Activated naive CD8-positive, alpha-beta T cell treated with anti-CD3 and anti-CD28 coated beads, Interleukin-2, amount 10 ng/mL, durations not matched to agents 7 days and 5 days (primary cell): ENCODE measurements around the gene ENTPD2. TPM values are rescaled to one million over a fixed set of nuclear protein-coding genes. Genes with fewer than 3 reads are reported as not detected.

Experiments used
- ATAC-seq: fragments of 150-1000 bp; cut with Tn5 transposase; one replicate; pipeline ENCODE4 v1.10.0; 2021; ENCODE audit warnings: low read depth, moderate library complexity
- POLR2A ChIA-PET: fragments of 350-600 bp; sonication (Branson Sonifier 250); formaldehyde crosslinking; loops from one replicate; lab custom pipeline; 2021; ENCODE audit warnings: antibody characterized with exemption; lab: Charles Lee
- DNase-seq: peaks from one replicate; pipeline ENCODE4 v3.0.0; 2021
- H3K27ac Mint-ChIP-seq: one replicate; pipeline ENCODE4 v1.8.0; 2022; ENCODE audit warnings: mild to moderate bottlenecking, mixed read lengths
- H3K27me3 Mint-ChIP-seq: one replicate; pipeline ENCODE4 v1.8.0; 2022; ENCODE audit warnings: mild to moderate bottlenecking, moderate library complexity, mixed read lengths
- H3K36me3 Mint-ChIP-seq: one replicate; pipeline ENCODE4 v1.8.0; 2021; ENCODE audit warnings: mild to moderate bottlenecking, mixed read lengths
- H3K4me1 Mint-ChIP-seq: one replicate; pipeline ENCODE4 v1.8.0; 2021; ENCODE audit warnings: mixed read lengths
- H3K4me3 Mint-ChIP-seq: one replicate; pipeline ENCODE4 v1.8.0; 2022; ENCODE audit warnings: mild to moderate bottlenecking, moderate library complexity, mixed read lengths
- H3K9me3 Mint-ChIP-seq: one replicate; pipeline ENCODE4 v1.8.0; 2021; ENCODE audit warnings: mixed read lengths
- total RNA-seq, 2 experiments: library from RNA; stranded (reverse); gene quantifications; one replicate each; pipeline ENCODE4 v1.2.3, GENCODE V29; 2021

Gene ENTPD2
- total RNA-seq, 2 experiments from 2014 or later, result not detected

DNA sequence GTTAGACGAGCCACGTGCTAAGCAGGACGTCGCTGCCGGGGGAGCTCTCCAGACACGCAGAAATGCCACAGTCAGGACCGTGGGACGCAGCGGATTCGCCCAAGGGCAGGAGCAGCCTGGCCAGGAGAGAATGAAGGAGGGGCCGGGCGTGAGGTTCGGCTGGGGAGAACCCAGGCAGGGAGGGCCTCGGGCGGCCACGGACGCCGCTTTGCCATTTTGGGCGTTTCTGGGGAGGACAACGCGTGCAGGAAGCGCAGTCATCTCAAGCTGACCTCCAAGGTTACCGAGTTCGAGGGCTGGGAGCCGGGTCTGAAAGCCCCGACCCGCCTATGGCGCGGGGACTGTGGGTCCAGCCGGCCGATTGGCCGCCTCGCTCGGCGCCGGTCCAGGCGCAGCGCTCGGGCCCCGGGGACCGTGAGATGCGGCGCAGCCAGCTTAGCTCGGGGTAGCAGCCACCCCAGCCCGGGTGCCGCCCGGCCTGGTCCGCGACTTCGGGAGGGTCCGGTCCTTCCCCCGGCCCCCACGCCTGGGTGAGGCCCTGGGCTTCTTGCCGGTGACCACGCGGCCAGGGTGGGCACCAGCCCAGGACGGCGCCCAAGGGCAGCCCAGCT is 32.2 kb upstream of the ENTPD2 start:
- Mint-ChIP-seq H3K36me3 (peaks cover 12% of the 10 kb centered on the region), H3K9me3 (no peaks in the 10 kb centered on the region)
- DNase-seq, result peak; percentile 65

DNA sequence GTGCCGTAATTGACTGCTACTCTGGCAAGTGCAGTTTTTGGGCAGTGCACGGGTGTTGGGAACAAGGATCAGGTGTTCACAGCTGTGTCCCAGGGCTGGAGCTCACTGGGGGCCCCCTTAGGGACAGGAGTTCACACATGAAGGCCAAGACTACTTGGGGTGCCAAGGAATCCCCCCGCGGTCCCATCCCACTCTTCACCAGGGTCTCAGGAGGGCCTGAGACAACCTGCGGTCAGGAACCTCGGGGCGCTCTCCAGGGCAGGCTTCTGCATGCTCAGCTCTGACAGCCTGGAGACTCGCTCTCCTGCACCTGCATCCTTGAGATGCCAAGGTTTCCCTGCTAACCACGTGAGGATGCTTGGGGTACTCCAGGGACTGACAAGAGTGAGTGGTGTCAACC is 30.7 kb upstream of the ENTPD2 start:
- POLR2A ChIA-PET, result interaction anchor here (0.7 to 5.4 kb wide), 3 partner anchors 15 to 544 kb away, joined by 3 to 75 read pairs (median 3); partner anchors contain the start of gene SAPCD2
- peaks cover 14% of the 10 kb centered on the region for H3K36me3 Mint-ChIP-seq
- no peak overlapping the region for H3K4me3 Mint-ChIP-seq
- no peaks in the 10 kb centered on the region for H3K27me3 Mint-ChIP-seq
- no peaks in the 10 kb centered on the region for H3K9me3 Mint-ChIP-seq
- H3K27ac Mint-ChIP-seq, result no peak overlapping the region
- H3K4me1 Mint-ChIP-seq, result peaks cover 21% of the 10 kb centered on the region
- no peak for ATAC-seq
- no peak for DNase-seq

More for the DNA sequence above, 32.2 kb upstream of the ENTPD2 start:
- Mint-ChIP-seq H3K27me3 (no peaks in the 10 kb centered on the region), H3K27ac (peak overlapping the region; percentile 93), H3K4me1 (peaks cover 22% of the 10 kb centered on the region), H3K4me3 (peak overlapping the region; percentile 92)
- POLR2A ChIA-PET, result interaction anchor here (0.9 to 5.4 kb wide), 20 partner anchors 9 to 285 kb away, joined by 3 to 75 read pairs (median 6); partner anchors contain the start of genes ABCA2, CLIC3, CYSRT1 and DPP7
- peak; percentile 3 for ATAC-seq

DNA sequence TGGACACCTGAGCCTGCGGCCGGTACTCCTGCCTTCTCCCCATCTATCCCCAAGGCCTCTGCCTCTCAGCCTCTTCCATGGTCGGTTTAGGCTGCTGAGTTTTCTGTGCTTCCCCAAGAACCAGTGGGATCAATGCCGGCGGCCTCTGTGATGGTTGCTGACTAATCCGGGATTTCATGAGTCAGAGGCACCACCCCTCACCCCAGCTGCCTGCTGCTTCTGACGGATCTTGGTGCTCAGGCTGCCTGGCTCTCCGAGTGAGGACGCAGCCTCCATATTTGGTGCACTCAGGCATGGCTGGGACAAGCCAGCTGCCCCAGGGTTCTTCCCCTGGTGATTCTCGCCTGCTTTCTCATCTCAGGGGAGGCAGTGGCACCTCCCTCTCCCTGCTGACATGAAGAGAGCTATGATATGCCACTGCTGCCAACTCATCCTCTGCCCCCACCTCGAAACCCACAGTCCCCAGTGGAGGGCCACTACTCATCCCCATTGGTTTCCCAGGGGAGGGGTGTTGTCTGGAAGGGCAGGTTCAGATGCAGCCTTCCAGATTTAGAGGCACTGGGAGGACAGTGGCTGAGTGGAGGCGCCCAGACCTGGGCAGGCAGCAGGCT is 29.6 kb upstream of the ENTPD2 start:
- Mint-ChIP-seq H3K4me1 (peaks cover 18% of the 10 kb centered on the region), H3K36me3 (peaks cover 9% of the 10 kb centered on the region), H3K9me3 (no peaks in the 10 kb centered on the region), H3K4me3 (no peak overlapping the region), H3K27me3 (no peaks in the 10 kb centered on the region), H3K27ac (peak overlapping the region; percentile 28)
- DNase-seq, result no peak
- ATAC-seq, result no peak
- POLR2A ChIA-PET, result interaction anchor here (5.4 kb wide), 1 partner anchor 14 kb away, joined by 75 read pairs; the partner anchor contains the start of gene SAPCD2

DNA sequence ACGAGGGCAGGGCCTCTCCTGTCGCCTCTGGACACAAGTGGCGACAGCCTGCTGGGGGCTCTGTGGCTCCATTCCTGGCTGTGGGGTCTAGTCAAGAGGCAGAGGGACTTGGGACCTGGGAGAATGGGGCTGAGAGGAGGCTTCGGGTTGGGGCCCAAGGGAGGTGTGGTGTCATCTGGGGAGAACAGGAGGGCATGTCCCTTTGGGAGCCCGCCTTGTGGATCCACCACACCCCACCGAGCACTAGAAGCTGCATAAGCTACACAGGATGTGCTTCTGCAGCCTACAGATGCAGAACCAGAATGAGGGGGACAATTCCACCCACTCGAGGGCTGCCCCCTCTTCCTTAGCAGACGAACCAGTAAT is 29.0 kb upstream of the ENTPD2 start:
- Mint-ChIP-seq H3K4me3 (no peak overlapping the region), H3K27me3 (no peaks in the 10 kb centered on the region), H3K9me3 (no peaks in the 10 kb centered on the region), H3K27ac (no peak overlapping the region), H3K4me1 (peaks cover 16% of the 10 kb centered on the region), H3K36me3 (peaks cover 11% of the 10 kb centered on the region)
- ATAC-seq, result no peak
- POLR2A ChIA-PET, result no interaction called here
- DNase-seq, result no peak

DNA sequence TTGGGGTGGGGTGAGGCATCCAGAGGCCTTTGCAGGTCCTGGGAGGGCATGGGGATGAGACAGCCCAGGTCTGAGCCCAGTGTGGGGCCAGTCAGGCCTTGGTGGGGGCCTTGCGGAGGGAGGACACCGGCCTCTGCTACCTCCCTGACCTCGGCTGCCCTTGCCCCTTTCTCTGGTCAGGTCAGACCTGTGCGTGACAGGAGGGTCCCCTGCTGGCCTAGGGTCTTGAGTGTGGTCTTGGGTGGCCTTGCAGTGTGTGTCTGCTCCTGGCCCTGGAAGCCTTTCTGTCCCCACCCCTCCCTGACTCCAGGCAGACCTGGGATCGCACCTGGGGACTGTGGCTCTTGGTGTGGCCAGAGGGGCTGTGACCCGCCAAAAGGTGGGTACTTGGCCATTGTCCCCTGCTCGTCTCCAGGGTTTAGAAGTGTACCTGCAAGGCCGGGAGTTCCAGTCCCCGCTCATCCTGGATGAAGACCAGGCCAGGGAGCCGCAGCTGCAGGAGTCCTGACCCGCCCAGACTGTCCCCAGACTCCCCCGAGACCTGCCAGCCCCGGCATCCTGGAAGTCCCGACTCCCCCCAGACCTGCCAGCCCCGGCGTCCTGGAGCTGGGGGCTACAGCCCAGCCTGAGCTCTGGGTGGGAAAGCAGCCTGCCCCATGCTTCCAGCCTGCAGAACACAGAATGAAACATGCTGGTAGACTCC is 28.5 kb upstream of the ENTPD2 start:
- no peaks in the 10 kb centered on the region for H3K27me3 Mint-ChIP-seq
- no peaks in the 10 kb centered on the region for H3K9me3 Mint-ChIP-seq
- peaks cover 11% of the 10 kb centered on the region for H3K4me1 Mint-ChIP-seq
- DNase-seq (no peak), ATAC-seq (no peak)
- no peak overlapping the region for H3K27ac Mint-ChIP-seq
- peaks cover 11% of the 10 kb centered on the region for H3K36me3 Mint-ChIP-seq
- POLR2A ChIA-PET, result no interaction called here
- no peak overlapping the region for H3K4me3 Mint-ChIP-seq

DNA sequence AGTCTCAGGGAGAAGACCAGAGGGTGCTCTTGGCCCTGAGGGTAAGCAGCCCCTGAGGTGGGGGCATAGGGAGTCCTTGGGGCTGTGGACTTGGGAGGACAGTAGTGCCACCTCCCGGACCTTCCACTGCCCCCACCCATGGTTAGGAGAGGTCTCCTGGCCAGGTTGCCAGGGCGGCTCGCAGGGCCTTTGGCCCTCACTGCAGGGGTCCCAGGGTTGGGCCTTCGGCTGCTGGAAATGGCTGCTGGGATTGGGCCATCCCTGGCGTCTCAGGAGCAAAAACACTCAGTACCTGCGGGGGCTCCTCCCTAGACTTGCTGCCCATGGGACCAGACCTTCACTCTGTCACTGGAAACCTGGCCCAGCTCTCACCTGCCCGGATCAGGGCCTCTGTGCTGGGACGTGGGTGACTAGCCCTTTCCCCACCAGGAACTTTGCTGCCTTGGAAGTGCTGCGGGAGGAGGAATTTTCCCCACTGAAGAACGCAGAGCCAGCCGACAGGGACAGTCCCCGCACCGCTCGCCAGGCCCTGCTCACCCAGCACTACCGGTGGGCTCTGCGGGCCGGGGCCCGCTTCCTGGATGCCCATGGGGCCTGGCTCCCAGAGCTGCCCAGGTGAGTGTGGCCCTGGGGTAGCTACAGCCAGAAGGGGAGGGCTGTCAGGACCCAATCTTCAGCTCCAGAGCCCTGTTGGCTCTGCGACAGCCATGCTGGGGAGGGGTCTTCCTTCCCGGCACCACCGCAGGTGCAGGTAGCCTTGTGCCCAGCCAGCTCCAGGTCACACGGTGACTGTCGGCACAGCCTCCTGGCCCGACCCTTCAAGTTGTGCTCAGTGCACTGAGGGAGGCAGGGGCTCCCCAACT is 26.6 kb upstream of the ENTPD2 start:
- H3K27me3 Mint-ChIP-seq, result no peaks in the 10 kb centered on the region
- H3K4me1 Mint-ChIP-seq, result peaks cover 7% of the 10 kb centered on the region
- no peaks in the 10 kb centered on the region for H3K9me3 Mint-ChIP-seq
- ATAC-seq, result no peak
- H3K36me3 Mint-ChIP-seq, result peaks cover 11% of the 10 kb centered on the region
- POLR2A ChIA-PET, result interaction anchor here (1.5 to 2.1 kb wide), 2 partner anchors 11 to 161 kb away, joined by 3 to 6 read pairs; partner anchors contain the start of genes SAPCD2 and TUBB4B
- DNase-seq, result no peak
- H3K4me3 Mint-ChIP-seq, result no peak overlapping the region
- no peak overlapping the region for H3K27ac Mint-ChIP-seq

DNA sequence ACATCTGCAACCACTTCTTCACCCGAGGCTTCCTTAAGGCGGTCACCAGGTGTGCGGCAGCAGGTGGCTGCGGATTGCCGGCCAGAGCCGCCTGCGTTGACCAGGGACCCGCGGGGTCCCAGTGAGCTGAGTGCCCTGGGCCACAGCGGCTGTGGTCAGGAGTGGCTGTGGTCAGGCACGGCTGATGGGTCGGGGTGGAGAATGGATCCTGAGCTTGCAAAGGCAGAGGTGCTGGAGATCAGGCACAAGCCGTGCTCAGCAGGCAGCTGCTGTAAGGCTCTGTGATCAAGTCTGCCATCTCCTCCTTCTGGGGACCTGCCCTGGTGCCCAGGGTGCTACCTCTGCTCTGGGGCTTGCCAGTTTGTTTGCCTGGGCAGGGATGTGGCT is 25.5 kb upstream of the ENTPD2 start:
- POLR2A ChIA-PET, result interaction anchor here (1.2 to 2.1 kb wide), 2 partner anchors 10 to 17 kb away, joined by 3 to 6 read pairs; partner anchors contain the start of gene SAPCD2
- H3K4me3 Mint-ChIP-seq, result peak overlapping the region; percentile 54
- H3K4me1 Mint-ChIP-seq, result peaks cover 4% of the 10 kb centered on the region
- DNase-seq (no peak), ATAC-seq (no peak)
- no peaks in the 10 kb centered on the region for H3K27me3 Mint-ChIP-seq
- H3K27ac Mint-ChIP-seq, result no peak overlapping the region
- H3K36me3 Mint-ChIP-seq, result peaks cover 11% of the 10 kb centered on the region
- no peaks in the 10 kb centered on the region for H3K9me3 Mint-ChIP-seq

DNA sequence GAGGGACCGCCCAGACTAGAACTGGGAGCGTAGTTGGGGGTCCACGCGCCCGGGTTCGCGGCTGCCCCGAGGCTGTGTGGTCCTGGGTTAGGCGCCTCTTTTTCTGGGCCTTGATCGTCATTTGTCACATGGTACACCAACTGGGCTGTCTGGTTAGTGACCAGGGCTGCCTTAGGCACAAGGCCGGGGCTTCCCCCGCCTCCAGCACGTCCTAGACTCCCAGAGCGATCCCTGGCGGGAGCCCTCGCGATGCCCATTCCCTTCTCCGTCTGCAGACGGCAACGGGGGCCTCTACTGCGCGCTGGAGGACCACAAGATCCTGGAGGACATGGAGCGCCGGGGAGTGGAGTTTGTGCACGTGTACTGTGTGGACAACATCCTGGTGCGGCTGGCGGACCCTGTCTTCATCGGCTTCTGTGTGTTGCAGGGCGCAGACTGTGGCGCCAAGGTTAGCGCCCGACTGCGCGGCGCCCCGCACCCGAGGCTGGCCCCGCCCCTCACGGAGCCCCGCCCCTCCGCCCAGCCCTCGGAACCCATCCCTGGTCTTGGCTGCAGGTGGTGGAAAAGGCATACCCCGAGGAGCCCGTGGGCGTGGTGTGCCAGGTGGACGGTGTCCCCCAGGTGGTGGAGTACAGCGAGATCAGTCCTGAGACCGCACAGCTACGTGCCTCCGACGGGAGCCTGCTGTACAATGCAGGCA is 25.0 kb upstream of the ENTPD2 start:
- no peak overlapping the region for H3K27ac Mint-ChIP-seq
- H3K27me3 Mint-ChIP-seq, result no peaks in the 10 kb centered on the region
- DNase-seq (no peak), ATAC-seq (no peak)
- peaks cover 4% of the 10 kb centered on the region for H3K4me1 Mint-ChIP-seq
- POLR2A ChIA-PET, result interaction anchor here (1.1 to 2.1 kb wide), 3 partner anchors 9 to 17 kb away, joined by 3 to 6 read pairs (median 5); partner anchors contain the start of gene SAPCD2
- no peaks in the 10 kb centered on the region for H3K9me3 Mint-ChIP-seq
- peaks cover 11% of the 10 kb centered on the region for H3K36me3 Mint-ChIP-seq
- peak overlapping the region; percentile 79 for H3K4me3 Mint-ChIP-seq

DNA sequence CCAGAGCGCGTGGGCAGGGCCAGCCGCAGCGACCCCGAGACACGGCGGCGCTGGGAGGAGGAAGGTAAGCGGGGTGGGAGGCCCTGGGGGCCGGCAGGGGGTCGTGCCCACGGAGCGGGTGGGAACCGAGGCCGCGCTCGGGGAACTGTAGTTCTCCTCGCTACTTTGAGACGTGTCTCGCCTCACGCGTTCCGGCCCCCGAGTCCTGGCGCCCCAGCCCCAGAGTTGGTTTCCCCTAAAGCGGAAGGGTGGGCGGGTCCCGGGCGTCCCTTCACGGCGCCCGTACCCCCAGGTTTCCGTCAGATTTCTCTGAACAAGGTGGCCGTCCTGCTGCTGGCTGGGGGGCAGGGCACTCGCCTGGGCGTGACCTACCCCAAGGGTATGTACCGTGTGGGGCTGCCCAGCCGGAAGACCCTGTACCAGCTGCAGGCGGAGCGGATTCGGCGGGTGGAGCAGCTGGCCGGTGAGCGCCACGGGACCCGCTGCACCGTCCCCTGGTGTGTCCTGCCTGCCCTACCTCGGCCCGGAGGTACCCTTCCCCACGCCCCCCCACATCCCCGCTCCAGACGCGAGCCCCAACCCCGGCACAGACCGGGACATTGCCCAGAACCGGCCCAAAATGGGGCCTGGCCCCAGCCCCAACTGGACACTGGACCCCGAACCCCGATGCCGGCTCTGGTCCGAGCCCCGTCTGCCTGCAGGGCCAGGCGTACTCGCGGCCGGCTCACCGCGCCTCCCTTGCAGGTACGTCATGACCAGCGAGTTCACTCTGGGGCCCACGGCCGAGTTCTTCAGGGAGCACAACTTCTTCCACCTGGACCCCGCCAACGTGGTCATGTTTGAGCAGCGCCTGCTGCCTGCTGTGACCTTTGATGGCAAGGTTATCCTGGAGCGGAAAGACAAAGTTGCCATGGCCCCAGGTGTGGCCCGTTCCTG is 24.2 kb upstream of the ENTPD2 start:
- DNase-seq (peak; percentile 77), ATAC-seq (peak; percentile 72)
- Mint-ChIP-seq H3K4me3 (peak overlapping the region; percentile 79), H3K4me1 (peaks cover 4% of the 10 kb centered on the region), H3K27me3 (no peaks in the 10 kb centered on the region), H3K36me3 (peaks cover 11% of the 10 kb centered on the region), H3K9me3 (no peaks in the 10 kb centered on the region), H3K27ac (peak overlapping the region; percentile 86)
- POLR2A ChIA-PET, result interaction anchor here (1.0 to 3.5 kb wide), 7 partner anchors 8 to 163 kb away, joined by 3 to 31 read pairs (median 5); partner anchors contain the start of genes MAN1B1, RNF208, SAPCD2 and TUBB4B

DNA sequence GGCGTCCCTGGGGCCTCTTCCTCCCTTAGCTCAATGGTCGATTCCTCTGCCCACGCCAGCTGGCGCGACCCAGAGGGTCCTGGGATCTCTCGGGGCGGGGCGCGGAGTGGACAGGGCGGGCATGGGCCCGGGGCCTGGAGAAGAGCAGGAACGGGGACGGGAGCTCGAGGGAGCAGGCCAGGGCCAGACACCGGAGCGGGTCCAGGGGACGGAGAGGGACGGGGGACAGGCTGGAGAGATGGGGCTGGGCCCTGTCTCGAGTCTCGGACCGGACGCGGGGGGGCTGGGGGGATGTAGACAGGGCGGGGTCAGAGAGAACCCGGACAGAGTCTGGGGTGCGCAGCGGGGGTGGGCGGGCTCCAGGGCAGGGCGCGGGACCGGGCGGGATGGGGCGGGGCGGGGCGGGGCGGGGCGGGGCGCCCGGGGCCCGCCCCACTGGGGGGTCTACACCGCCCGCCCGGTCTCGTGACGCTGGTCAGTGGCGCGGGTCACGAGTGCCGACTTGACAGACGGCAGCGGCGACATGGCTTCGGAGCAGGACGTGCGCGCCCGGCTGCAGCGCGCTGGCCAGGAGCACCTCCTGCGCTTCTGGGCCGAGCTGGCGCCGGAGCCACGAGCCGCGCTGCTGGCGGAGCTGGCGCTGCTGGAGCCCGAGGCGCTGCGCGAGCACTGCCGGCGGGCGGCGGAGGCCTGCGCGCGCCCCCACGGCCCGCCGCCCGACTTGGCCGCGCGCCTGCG is 23.3 kb upstream of the ENTPD2 start, which contains the start of gene UAP1L1:
Gene UAP1L1, plus strand, starts transcription at position 508 of the 738 bp plus-strand sequence. Its CDS starts 16 bp downstream, at position 524.
- H3K4me1 Mint-ChIP-seq, result peaks cover 5% of the 10 kb centered on the region
- H3K27ac Mint-ChIP-seq, result peak within 1 kb of the TSS; percentile 86
- H3K4me3 Mint-ChIP-seq, result peak within 1 kb of the TSS; percentile 79
- H3K36me3 Mint-ChIP-seq, result peaks cover 11% of the 10 kb centered on the region
- POLR2A ChIA-PET, result interaction anchor here (0.6 to 3.5 kb wide), 9 partner anchors 9 to 270 kb away, joined by 3 to 31 read pairs (median 4); partner anchors contain the start of genes MAN1B1, PAXX, RABL6 and RNF208
- peak; percentile 81 for DNase-seq
- peak; percentile 70 for ATAC-seq
- H3K9me3 Mint-ChIP-seq, result no peaks in the 10 kb centered on the region
- no peaks in the 10 kb centered on the region for H3K27me3 Mint-ChIP-seq
